K562 (cell line): ENCODE results near the gene ZCCHC14. TPM values are rescaled to one million over a fixed set of nuclear protein-coding genes. Genes with fewer than 3 reads are reported as not detected.
A peak's percentile ranks its signal among the peaks of the same experiment; 100 is the strongest.

Experiments used
- CCNT2 ChIP-seq: IDR thresholded peaks from 2 replicates; pipeline ENCODE4 v1.6.1; 2011; ENCODE audit warnings: borderline replicate concordance, low read depth, mild to moderate bottlenecking, moderate library complexity, mixed read lengths, low read length; ENCODE audit not compliant: insufficient read length; ENCODE audit errors: extremely low read depth
- CEBPZ ChIP-seq: fragments of 150-350 bp; IDR thresholded peaks from 2 replicates; pipeline ENCODE4 v1.6.1; 2014; ENCODE audit warnings: low read depth, mild to moderate bottlenecking, low read length, borderline replicate concordance
- DMBX1 ChIP-seq: fragments of 250-450 bp; sonication (Bioruptor Pico); IDR thresholded peaks from 2 replicates; pipeline ENCODE4 v1.8.0; 2022; ENCODE audit warnings: inconsistent platforms, mild to moderate bottlenecking, moderate library complexity, borderline replicate concordance
- E2F5 ChIP-seq: sonication (generic); formaldehyde crosslinking; IDR thresholded peaks from 2 replicates; pipeline ENCODE4 v1.8.0; 2022; ENCODE audit warnings: mild to moderate bottlenecking, missing genetic modification reagents
- HMGXB4 ChIP-seq: sonication (generic); formaldehyde crosslinking; IDR thresholded peaks from 2 replicates; pipeline ENCODE4 v1.8.1; 2023; ENCODE audit warnings: mild to moderate bottlenecking, missing genetic modification reagents
- HNRNPL ChIP-seq: fragments of 200-400 bp; formaldehyde crosslinking; IDR thresholded peaks from 2 replicates; pipeline ENCODE4 v1.6.1; 2017; ENCODE audit warnings: low read depth, mild to moderate bottlenecking, low read length
- IFI16 ChIP-seq: fragments of 250-450 bp; sonication (Bioruptor Pico); IDR thresholded peaks from 2 replicates; pipeline ENCODE4 v2.1.2; 2022; ENCODE audit warnings: mild to moderate bottlenecking, inconsistent platforms
- L3MBTL2 ChIP-seq: fragments of 450-650 bp; IDR thresholded peaks from 2 replicates; pipeline ENCODE4 v1.6.1; 2016; ENCODE audit warnings: mild to moderate bottlenecking, moderate library complexity
- MEIS2 ChIP-seq: fragments of 450-650 bp; IDR thresholded peaks from 2 replicates; pipeline ENCODE4 v1.6.1; 2014; ENCODE audit warnings: mild to moderate bottlenecking; ENCODE audit not compliant: partially characterized antibody
- POLR3A ChIP-seq: IDR thresholded peaks from 2 replicates; pipeline ENCODE4 v1.6.1; 2011; ENCODE audit warnings: borderline replicate concordance, mild to moderate bottlenecking, moderate library complexity; ENCODE audit not compliant: insufficient read length, insufficient read depth; ENCODE audit errors: extremely low read depth
- RNF2 ChIP-seq: sonication (generic); IDR thresholded peaks from 2 replicates; pipeline ENCODE4 v1.6.1; 2016
- SMC3 ChIP-seq: conservative IDR thresholded peaks from 2 replicates; pipeline ENCODE4 v1.6.1; 2011; ENCODE audit warnings: low read depth, low read length, improper control_type of control experiment; ENCODE audit not compliant: insufficient read depth
- SREBF1 ChIP-seq: fragments of 150-350 bp; IDR thresholded peaks from 2 replicates; pipeline ENCODE4 v1.6.1; 2014; ENCODE audit warnings: antibody characterized with exemption, low read depth, low read length, borderline replicate concordance
- ZBTB33 ChIP-seq: sonication (generic); formaldehyde crosslinking; IDR thresholded peaks from 2 replicates; pipeline ENCODE4 v1.8.1; 2023; ENCODE audit warnings: mild to moderate bottlenecking, missing genetic modification reagents
- ZBTB9 ChIP-seq: fragments of 450-650 bp; formaldehyde crosslinking; IDR thresholded peaks from 2 replicates; pipeline ENCODE4 v1.4.0; 2020; ENCODE audit warnings: mild to moderate bottlenecking, moderate library complexity
- ZFX ChIP-seq: sonication (generic); formaldehyde crosslinking; IDR thresholded peaks from 2 replicates; pipeline ENCODE4 v1.8.0; 2022; ENCODE audit warnings: mild to moderate bottlenecking, missing genetic modification reagents, moderate library complexity
- ZNF133 ChIP-seq: fragments of 250-450 bp; sonication (Bioruptor Pico); IDR thresholded peaks from 2 replicates; pipeline ENCODE4 v1.4.0; 2020; ENCODE audit warnings: mild to moderate bottlenecking
- polyA plus RNA-seq, 8 experiments: library from polyadenylated mRNA; depleted of rRNA in 4 of 8; stranded (reverse) in 5 of 8; unstranded in 3 of 8; fragments of >200 nt; fragmentation: Nextera tagmentation in 2 of 8; fragmentation: Illumina TruSeq in 1 of 8; extraction: Ambion mirVana in 2 of 8; extraction: Trizol in 1 of 8; gene quantifications; 2 replicates each; pipeline versions ENCODE4 v1.2.1 to v1.2.3, GENCODE V29; 2011 to 2014; ENCODE audit warnings: inconsistent platforms in 1 of 8, missing spikeins in 1 of 8
- total RNA-seq, 7 experiments: library from RNA; depleted of rRNA in 6 of 7; stranded (reverse); fragments of >200 nt in 6 of 7; fragmentation: Illumina TruSeq in 2 of 7; extraction: Trizol in 2 of 7; gene quantifications; 2 replicates each; pipeline versions ENCODE4 v1.2.1 to v1.2.3, GENCODE V29; 2011 to 2021; ENCODE audit warnings: low replicate concordance in 1 of 7

The ZCCHC14 gene
- total and polyA plus RNA-seq, 9 of the 15 experiments (the other 6 are each of a cell fraction or from before 2014, with no cell fraction given): 1.5 to 12.4 (median 2.9) TPM

- TF ChIP-seq HMGXB4 (CRISPR knock-in tag) (no peak), L3MBTL2 (peak; percentile 59; the same call in 1 of the 2 replicates), HNRNPL (no peak), ZNF133 (CRISPR knock-in tag) (no peak), CCNT2 (no peak), IFI16 (CRISPR knock-in tag) (no peak), MEIS2 (peak; percentile 56), E2F5 (no peak), SMC3 (no peak), DMBX1 (CRISPR knock-in tag) (no peak), ZFX (CRISPR knock-in tag) (peak; percentile 68), ZBTB9 (peak; percentile 46; the same call in 1 of the 2 replicates), ZBTB33 (CRISPR knock-in tag) (no peak), CEBPZ (no peak), SREBF1 (no peak), RNF2 (peak; percentile 12; the same call in 1 of the 2 replicates), POLR3A (no peak)
These were observed 28.0 kb downstream of the ZCCHC14 start (continued) for GRCh38 chr16:87464691-87465300.
